ENCODE results near the gene KRT35. TPM values are rescaled to one million over a fixed set of nuclear protein-coding genes. Genes with fewer than 3 reads are reported as not detected.

The KRT35 gene
- total and polyA plus RNA-seq, 2 donors (not counting 3 experiments of a cell fraction or from before 2014, with no cell fraction given) = not detected

- FAIRE-seq (no peak), DNase-seq (ENCODE audit: low read depth, low spot score) (no peak)
- TF ChIP-seq JUN (IDR thresholded peaks at IDR 0.05; ENCODE audit: borderline replicate concordance, insufficient read depth, insufficient read length, low read depth) (no peak), MAX (IDR thresholded peaks at IDR 0.05; ENCODE audit: insufficient read depth, insufficient read length) (no peak), FOS (IDR thresholded peaks at IDR 0.05; ENCODE audit: borderline replicate concordance, insufficient read depth, low read length) (no peak), POLR2AphosphoS5 (IDR thresholded peaks at IDR 0.05; ENCODE audit: insufficient read depth, low read depth, low read length) (no peak), EZH2 (IDR thresholded peaks at IDR 0.05; ENCODE audit: borderline replicate concordance, low read depth, low read length, severe bottlenecking) (no peak), GATA2 (IDR thresholded peaks at IDR 0.05; ENCODE audit: insufficient read depth, insufficient read length, low read depth, low read length) (no peak), MYC (IDR thresholded peaks at IDR 0.05; ENCODE audit: low read depth, low read length) (no peak), POLR2A (IDR thresholded peaks at IDR 0.05; ENCODE audit: low read depth, low read length) (no peak)
- TF ChIP-seq, protein P1, sequence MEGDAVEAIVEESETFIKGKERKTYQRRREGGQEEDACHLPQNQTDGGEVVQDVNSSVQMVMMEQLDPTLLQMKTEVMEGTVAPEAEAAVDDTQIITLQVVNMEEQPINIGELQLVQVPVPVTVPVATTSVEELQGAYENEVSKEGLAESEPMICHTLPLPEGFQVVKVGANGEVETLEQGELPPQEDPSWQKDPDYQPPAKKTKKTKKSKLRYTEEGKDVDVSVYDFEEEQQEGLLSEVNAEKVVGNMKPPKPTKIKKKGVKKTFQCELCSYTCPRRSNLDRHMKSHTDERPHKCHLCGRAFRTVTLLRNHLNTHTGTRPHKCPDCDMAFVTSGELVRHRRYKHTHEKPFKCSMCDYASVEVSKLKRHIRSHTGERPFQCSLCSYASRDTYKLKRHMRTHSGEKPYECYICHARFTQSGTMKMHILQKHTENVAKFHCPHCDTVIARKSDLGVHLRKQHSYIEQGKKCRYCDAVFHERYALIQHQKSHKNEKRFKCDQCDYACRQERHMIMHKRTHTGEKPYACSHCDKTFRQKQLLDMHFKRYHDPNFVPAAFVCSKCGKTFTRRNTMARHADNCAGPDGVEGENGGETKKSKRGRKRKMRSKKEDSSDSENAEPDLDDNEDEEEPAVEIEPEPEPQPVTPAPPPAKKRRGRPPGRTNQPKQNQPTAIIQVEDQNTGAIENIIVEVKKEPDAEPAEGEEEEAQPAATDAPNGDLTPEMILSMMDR (IDR thresholded peaks at IDR 0.05; ENCODE audit: extremely low read depth in 1 of 2, insufficient read depth in 1 of 2, low read depth in 1 of 2, low read length in 2 of 2) = no peak
- no peaks in the 10 kb centered on the region for H4K20me1 ChIP-seq (replicated peaks; ENCODE audit: control insufficient read depth, extremely low read depth, insufficient read depth, low read length)
- H3K9me3 ChIP-seq (replicated peaks; ENCODE audit: control insufficient read depth, insufficient read depth, low read length) = no peaks in the 10 kb centered on the region
- no peak overlapping the region for H3K4me3 ChIP-seq (replicated peaks in 1 of 3; ENCODE audit: insufficient read depth in 1 of 3, low read depth in 1 of 3, low read length in 3 of 3)
- ChIA-PET POLR2A (no interaction called here), CTCF (interaction anchor here (1.1 to 1.6 kb wide), 3 partner anchors 29 to 191 kb away, joined by 3 to 6 read pairs (median 4); no protein-coding TSS in a partner anchor)
- H3K4me1 ChIP-seq (ENCODE audit: control insufficient read depth, extremely low read depth, insufficient read depth, low read length) = no peaks in the 10 kb centered on the region
- peaks cover 2% of the 10 kb centered on the region in 2 experiments for H3K27me3 ChIP-seq (ENCODE audit: control insufficient read depth in 2 of 2, insufficient read depth in 2 of 2, low read length in 2 of 2)
- H3K4me2 ChIP-seq (ENCODE audit: insufficient read depth, low read length) = no peak overlapping the region
- intact Hi-C loops (cut with micrococcal nuclease) (no loop called here), dilution Hi-C loops (cut with MboI; ENCODE audit: extremely low pct_ligation_motif_present, low sequenced_read_pairs) (no loop called here)
- H3K9me1 ChIP-seq (replicated peaks; ENCODE audit: control insufficient read depth, extremely low read depth, insufficient read depth, low read length) = no peaks in the 10 kb centered on the region
- H3K36me3 ChIP-seq (ENCODE audit: control insufficient read depth in 2 of 2, extremely low read depth in 1 of 2, insufficient read depth in 2 of 2, low read length in 2 of 2) = no peaks in the 10 kb centered on the region
- no peak overlapping the region for H3K9ac ChIP-seq (replicated peaks; ENCODE audit: extremely low read depth, insufficient read depth, low read length)
- no peak overlapping the region for H3K27ac ChIP-seq (ENCODE audit: insufficient read depth, low read depth, low read length)
- BruUV-seq (replicated peaks) = no TSS peak
- H3K79me2 ChIP-seq (ENCODE audit: control insufficient read depth, insufficient read depth, low read length) = no peaks in the 10 kb centered on the region
- H2AFZ ChIP-seq (ENCODE audit: low read depth, low read length) = no peak overlapping the region
These were observed 23.3 kb downstream of the KRT35 start for GRCh38 chr17:41457676-41458075.
